HFFc6 (cell line): Measurements from ENCODE around the gene EXO1. TPM values are rescaled to one million over a fixed set of nuclear protein-coding genes. Genes with fewer than 3 reads are reported as not detected.

Experiments used
- DNase-seq: peaks from one replicate; pipeline ENCODE4 v3.0.0-alpha.2; 2018
- H3K27ac Mint-ChIP-seq: 2 replicates; pipeline ENCODE4 v1.8.0; 2020; ENCODE audit warnings: mild to moderate bottlenecking, mixed read lengths
- H3K27me3 Mint-ChIP-seq: 2 replicates; pipeline ENCODE4 v1.8.0; 2021; ENCODE audit warnings: mild to moderate bottlenecking, moderate library complexity, mixed read lengths; ENCODE audit not compliant: insufficient read depth
- H3K36me3 Mint-ChIP-seq: 2 replicates; pipeline ENCODE4 v1.8.0; 2021; ENCODE audit warnings: low read depth, mixed read lengths
- H3K4me1 Mint-ChIP-seq: 2 replicates; pipeline ENCODE4 v1.8.0; 2020; ENCODE audit warnings: low read depth, mixed read lengths
- H3K4me3 Mint-ChIP-seq: 2 replicates; pipeline ENCODE4 v1.8.0; 2020; ENCODE audit warnings: mild to moderate bottlenecking, moderate library complexity, mixed read lengths
- H3K9me3 Mint-ChIP-seq: 2 replicates; pipeline ENCODE4 v1.8.0; 2020; ENCODE audit warnings: mild to moderate bottlenecking, mixed read lengths
- CTCF ChIP-seq: fragments of 200-600 bp; sonication (generic); IDR thresholded peaks from 2 replicates; pipeline ENCODE4 v1.5.0; 2021; ENCODE audit warnings: antibody characterized with exemption, mild to moderate bottlenecking
- total RNA-seq, 6 experiments: library from RNA; stranded (reverse); fragmentation: NEBNext Ultra II Directional; extraction: Animal tissue kit (Norgen Biotek cat#: 25700); gene quantifications; 2 replicates in 1 of 6; 3 replicates in 5 of 6; pipeline ENCODE4 v1.2.3, GENCODE V29; 2021

Gene EXO1
- total RNA-seq, 6 experiments from 2014 or later = 6.5 to 15.7 (median 15.2) TPM

GRCh38 chr1:241934866-241935265 is 86.9 kb downstream of the EXO1 start:
- Mint-ChIP-seq H3K36me3 (peaks cover 5% of the 10 kb centered on the region; the same call in 1 of the 2 replicates), H3K27me3 (peaks cover 10% of the 10 kb centered on the region), H3K27ac (no peak overlapping the region), H3K4me3 (no peak overlapping the region), H3K9me3 (no peaks in the 10 kb centered on the region), H3K4me1 (peaks cover 9% of the 10 kb centered on the region)
- no peak for TF ChIP-seq CTCF
- no peak for DNase-seq

Other genes starting within 250 kb of the EXO1 start
- gene CHML, start 207.8 kb upstream of the EXO1 start, total RNA-seq = 10 to 100 TPM; 15.2 to 17.9 (median 16.5) TPM
- 10 to 100 TPM in 2 of 6 experiments, 1 to 10 TPM in 4; 7.3 to 13.1 (median 9.7) TPM for gene OPN3, start 207.8 kb upstream of the EXO1 start, total RNA-seq
- not detected for gene WDR64, start 195.9 kb upstream of the EXO1 start, total RNA-seq
- not detected for gene BECN2, start 109.6 kb downstream of the EXO1 start, total RNA-seq
- not detected for gene MAP1LC3C, start 150.9 kb downstream of the EXO1 start, total RNA-seq